K562 (cell line): ENCODE data around the gene TLR5. TPM values are rescaled to one million over a fixed set of nuclear protein-coding genes. Genes with fewer than 3 reads are reported as not detected.
A peak's percentile ranks its signal among the peaks of the same experiment; 100 is the strongest.

ENCODE experiments used
- CEBPB ChIP-seq: fragments of 450-650 bp; IDR thresholded peaks from 2 replicates; pipeline ENCODE4 v1.6.1; 2016; ENCODE audit warnings: missing genetic modification characterization, missing compliant biosample characterization
- E2F3 ChIP-seq: fragments of 250-450 bp; sonication (Bioruptor Pico); IDR thresholded peaks from 2 replicates; pipeline ENCODE4 v1.4.0; 2020; ENCODE audit warnings: mild to moderate bottlenecking
- ELF2 ChIP-seq: fragments of 250-450 bp; sonication (Bioruptor Pico); IDR thresholded peaks from 2 replicates; pipeline ENCODE4 v1.5.0; 2021; ENCODE audit warnings: mild to moderate bottlenecking
- GTF2F1 ChIP-seq: IDR thresholded peaks from 2 replicates; pipeline ENCODE4 v1.6.1; 2011; ENCODE audit warnings: low read depth, low read length, improper control_type of control experiment
- JUND ChIP-seq, 2 experiments: IDR thresholded peaks; 2 replicates in 1 of 2; 3 replicates in 1 of 2; pipeline ENCODE4 v1.6.1; 2011; ENCODE audit warnings: borderline replicate concordance in 2 of 2, low read depth in 2 of 2, low read length in 2 of 2, improper control_type of control experiment in 1 of 2, missing biosample characterization in 1 of 2, missing genetic modification characterization in 1 of 2, missing genetic modification reagents in 1 of 2
- LCOR ChIP-seq: sonication (generic); formaldehyde crosslinking; IDR thresholded peaks from 2 replicates; pipeline ENCODE4 v1.8.0; 2022; ENCODE audit warnings: mild to moderate bottlenecking, missing genetic modification reagents
- MXD1 ChIP-seq: fragments of 250-450 bp; sonication (Bioruptor Pico); IDR thresholded peaks from 2 replicates; pipeline ENCODE4 v1.8.0; 2021; ENCODE audit warnings: borderline replicate concordance, mild to moderate bottlenecking, moderate library complexity; ENCODE audit not compliant: poor library complexity, severe bottlenecking
- NEUROD1 ChIP-seq: fragments of 150-350 bp; IDR thresholded peaks from 2 replicates; pipeline ENCODE4 v1.6.1; 2014; ENCODE audit warnings: borderline replicate concordance, low read length, low read depth; ENCODE audit not compliant: partially characterized antibody
- NFIC ChIP-seq: fragments of 450-650 bp; IDR thresholded peaks from 2 replicates; pipeline ENCODE4 v1.6.1; 2017; ENCODE audit warnings: mild to moderate bottlenecking, inconsistent platforms
- POLR2H ChIP-seq: IDR thresholded peaks from 2 replicates; pipeline ENCODE4 v1.6.1; 2016; ENCODE audit warnings: missing genetic modification characterization, low read depth, mild to moderate bottlenecking, control low read depth, missing compliant biosample characterization, moderate library complexity
- POLR3A ChIP-seq: IDR thresholded peaks from 2 replicates; pipeline ENCODE4 v1.6.1; 2011; ENCODE audit warnings: borderline replicate concordance, mild to moderate bottlenecking, moderate library complexity; ENCODE audit not compliant: insufficient read length, insufficient read depth; ENCODE audit errors: extremely low read depth
- SAP30 ChIP-seq: fragments of 200-600 bp; sonication (generic); IDR thresholded peaks from 2 replicates; pipeline ENCODE4 v1.6.1; 2012; ENCODE audit warnings: borderline replicate concordance, low read depth, mild to moderate bottlenecking, moderate library complexity, low read length, control low read depth, inconsistent platforms; ENCODE audit not compliant: insufficient read depth, poor library complexity, severe bottlenecking
- SIX5 ChIP-seq, 2 experiments: IDR thresholded peaks; 2 replicates each; pipeline ENCODE4 v1.6.1; 2011; ENCODE audit warnings: low read length in 2 of 2, borderline replicate concordance in 1 of 2, low read depth in 1 of 2, mild to moderate bottlenecking in 1 of 2, moderate library complexity in 1 of 2; ENCODE audit not compliant: insufficient read depth in 1 of 2
- SMAD1 ChIP-seq: fragments of 150-350 bp; IDR thresholded peaks from 2 replicates; pipeline ENCODE4 v1.6.1; 2014; ENCODE audit warnings: low read length, low read depth; ENCODE audit not compliant: partially characterized antibody
- SMARCE1 ChIP-seq: fragments of 450-650 bp; IDR thresholded peaks from 2 replicates; pipeline ENCODE4 v1.7.1; 2016; ENCODE audit warnings: mild to moderate bottlenecking
- TAF15 ChIP-seq: fragments of 200-400 bp; formaldehyde crosslinking; IDR thresholded peaks from 2 replicates; pipeline ENCODE4 v1.6.1; 2017; ENCODE audit warnings: mild to moderate bottlenecking, low read depth, low read length, moderate library complexity
- ZNF239 ChIP-seq: fragments of 250-450 bp; sonication (Bioruptor Pico); IDR thresholded peaks from 2 replicates; pipeline ENCODE4 v1.4.0; 2020; ENCODE audit warnings: mild to moderate bottlenecking
- ZNF444 ChIP-seq: fragments of 250-450 bp; sonication (Bioruptor Pico); IDR thresholded peaks from 2 replicates; pipeline ENCODE4 v1.4.0; 2020; ENCODE audit warnings: mild to moderate bottlenecking, moderate library complexity
- ZNF77 ChIP-seq: fragments of 250-450 bp; sonication (Bioruptor Pico); IDR thresholded peaks from 2 replicates; pipeline ENCODE4 v1.5.0; 2020
- polyA plus RNA-seq, 8 experiments: library from polyadenylated mRNA; depleted of rRNA in 4 of 8; stranded (reverse) in 5 of 8; unstranded in 3 of 8; fragments of >200 nt; fragmentation: Nextera tagmentation in 2 of 8; fragmentation: Illumina TruSeq in 1 of 8; extraction: Ambion mirVana in 2 of 8; extraction: Trizol in 1 of 8; gene quantifications; 2 replicates each; pipeline versions ENCODE4 v1.2.1 to v1.2.3, GENCODE V29; 2011 to 2014; ENCODE audit warnings: inconsistent platforms in 1 of 8, missing spikeins in 1 of 8
- total RNA-seq, 7 experiments: library from RNA; depleted of rRNA in 6 of 7; stranded (reverse); fragments of >200 nt in 6 of 7; fragmentation: Illumina TruSeq in 2 of 7; extraction: Trizol in 2 of 7; gene quantifications; 2 replicates each; pipeline versions ENCODE4 v1.2.1 to v1.2.3, GENCODE V29; 2011 to 2021; ENCODE audit warnings: low replicate concordance in 1 of 7
- TF ChIP-seq, protein P1 (sequence below): sonication (generic); formaldehyde crosslinking; IDR thresholded peaks from 2 replicates; pipeline ENCODE4 v1.8.0; 2022; ENCODE audit warnings: missing genetic modification reagents, mild to moderate bottlenecking, borderline replicate concordance
- TF ChIP-seq, protein P2 (sequence below): fragments of 250-450 bp; sonication (Bioruptor Pico); IDR thresholded peaks from 2 replicates; pipeline ENCODE4 v1.4.0; 2020; ENCODE audit warnings: borderline replicate concordance
- TF ChIP-seq, protein P3 (sequence below): sonication (generic); formaldehyde crosslinking; IDR thresholded peaks from 2 replicates; pipeline ENCODE4 v1.8.0; 2022; ENCODE audit warnings: mild to moderate bottlenecking, missing genetic modification reagents
- TF ChIP-seq, protein P4 (sequence below): sonication (generic); formaldehyde crosslinking; IDR thresholded peaks from 2 replicates; pipeline ENCODE4 v1.8.0; 2022; ENCODE audit warnings: mild to moderate bottlenecking, missing genetic modification reagents

TLR5 gene
- total and polyA plus RNA-seq, 9 of the 15 experiments (the other 6 are each of a cell fraction or from before 2014, with no cell fraction given): 0.93 to 7.4 (median 1.9) TPM

GRCh38 chr1:223142795-223143536, at the start of gene TLR5 (continued):
- TF ChIP-seq JUND (IDR thresholded peaks at IDR 0.05; ENCODE audit: borderline replicate concordance, low read depth, low read length) (no peak), JUND (tag; IDR thresholded peaks at IDR 0.05; ENCODE audit: borderline replicate concordance, low read depth, low read length) (peak; percentile 1; the same call in 1 of the 3 replicates), TAF15 (no peak), ZNF444 (CRISPR knock-in tag) (no peak), NEUROD1 (no peak), GTF2F1 (no peak), POLR3A (no peak), ZNF77 (CRISPR knock-in tag) (no peak), SMARCE1 (peak; percentile 54; the same call in 1 of the 2 replicates), ELF2 (no peak), SAP30 (no peak), ZNF239 (CRISPR knock-in tag) (no peak), E2F3 (CRISPR knock-in tag) (0 out of 2 replicates have a peak, but pooled peaks have one; percentile 55), SIX5 (IDR thresholded peaks at IDR 0.05; ENCODE audit: borderline replicate concordance in 1 of 2, insufficient read depth in 1 of 2, low read depth in 1 of 2, low read length in 2 of 2) (no peak), NFIC (peak; percentile 34; the same call in 1 of the 2 replicates), POLR2H (tag) (no peak), SMAD1 (no peak), MXD1 (CRISPR knock-in tag) (no peak), CEBPB (no peak), LCOR (peak; percentile 99)
- TF ChIP-seq, protein P1, sequence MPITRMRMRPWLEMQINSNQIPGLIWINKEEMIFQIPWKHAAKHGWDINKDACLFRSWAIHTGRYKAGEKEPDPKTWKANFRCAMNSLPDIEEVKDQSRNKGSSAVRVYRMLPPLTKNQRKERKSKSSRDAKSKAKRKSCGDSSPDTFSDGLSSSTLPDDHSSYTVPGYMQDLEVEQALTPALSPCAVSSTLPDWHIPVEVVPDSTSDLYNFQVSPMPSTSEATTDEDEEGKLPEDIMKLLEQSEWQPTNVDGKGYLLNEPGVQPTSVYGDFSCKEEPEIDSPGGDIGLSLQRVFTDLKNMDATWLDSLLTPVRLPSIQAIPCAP (CRISPR knock-in tag): peak; percentile 95
- TF ChIP-seq, protein P2, sequence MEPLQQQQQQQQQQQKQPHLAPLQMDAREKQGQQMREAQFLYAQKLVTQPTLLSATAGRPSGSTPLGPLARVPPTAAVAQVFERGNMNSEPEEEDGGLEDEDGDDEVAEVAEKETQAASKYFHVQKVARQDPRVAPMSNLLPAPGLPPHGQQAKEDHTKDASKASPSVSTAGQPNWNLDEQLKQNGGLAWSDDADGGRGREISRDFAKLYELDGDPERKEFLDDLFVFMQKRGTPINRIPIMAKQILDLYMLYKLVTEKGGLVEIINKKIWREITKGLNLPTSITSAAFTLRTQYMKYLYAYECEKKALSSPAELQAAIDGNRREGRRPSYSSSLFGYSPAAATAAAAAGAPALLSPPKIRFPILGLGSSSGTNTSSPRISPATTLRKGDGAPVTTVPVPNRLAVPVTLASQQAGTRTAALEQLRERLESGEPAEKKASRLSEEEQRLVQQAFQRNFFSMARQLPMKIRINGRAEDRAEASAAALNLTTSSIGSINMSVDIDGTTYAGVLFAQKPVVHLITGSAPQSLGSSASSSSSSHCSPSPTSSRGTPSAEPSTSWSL: no peak
- TF ChIP-seq, protein P3, sequence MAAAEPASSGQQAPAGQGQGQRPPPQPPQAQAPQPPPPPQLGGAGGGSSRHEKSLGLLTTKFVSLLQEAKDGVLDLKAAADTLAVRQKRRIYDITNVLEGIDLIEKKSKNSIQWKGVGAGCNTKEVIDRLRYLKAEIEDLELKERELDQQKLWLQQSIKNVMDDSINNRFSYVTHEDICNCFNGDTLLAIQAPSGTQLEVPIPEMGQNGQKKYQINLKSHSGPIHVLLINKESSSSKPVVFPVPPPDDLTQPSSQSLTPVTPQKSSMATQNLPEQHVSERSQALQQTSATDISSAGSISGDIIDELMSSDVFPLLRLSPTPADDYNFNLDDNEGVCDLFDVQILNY (CRISPR knock-in tag): peak; percentile 97
- TF ChIP-seq, protein P4, sequence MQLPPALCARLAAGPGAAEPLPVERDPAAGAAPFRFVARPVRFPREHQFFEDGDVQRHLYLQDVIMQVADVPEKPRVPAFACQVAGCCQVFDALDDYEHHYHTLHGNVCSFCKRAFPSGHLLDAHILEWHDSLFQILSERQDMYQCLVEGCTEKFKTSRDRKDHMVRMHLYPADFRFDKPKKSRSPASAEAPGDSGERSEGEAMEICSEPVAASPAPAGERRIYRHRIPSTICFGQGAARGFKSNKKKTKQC (CRISPR knock-in tag): peak; percentile 99
